T-helper 1 cell treated with Interleukin-12 subunit alpha and Interleukin-12 subunit beta and Interleukin-4 antibody, amounts not matched to agents 30 μg/mL and 1 μg/mL, for 36 hours (primary cell): Measurements from ENCODE around the gene SLC38A3.

Experiments used
- H3K27ac Mint-ChIP-seq: one replicate; pipeline ENCODE4 v1.8.0; 2021; ENCODE audit warnings: mild to moderate bottlenecking, mixed read lengths
- H3K27me3 Mint-ChIP-seq: one replicate; pipeline ENCODE4 v1.8.0; 2021; ENCODE audit warnings: low read depth, mixed read lengths
- H3K36me3 Mint-ChIP-seq: one replicate; pipeline ENCODE4 v1.8.0; 2021; ENCODE audit warnings: low read depth, mixed read lengths
- H3K4me1 Mint-ChIP-seq: one replicate; pipeline ENCODE4 v1.8.0; 2021; ENCODE audit warnings: low read depth, mixed read lengths
- H3K4me3 Mint-ChIP-seq: one replicate; pipeline ENCODE4 v1.8.0; 2021; ENCODE audit warnings: mild to moderate bottlenecking, moderate library complexity, mixed read lengths
- H3K9me3 Mint-ChIP-seq: one replicate; pipeline ENCODE4 v1.8.0; 2021; ENCODE audit warnings: mixed read lengths

The SLC38A3 gene

GRCh38 chr3:50204804-50205412 is at the start of gene SLC38A3:
SLC38A3 (plus strand) TSS chr3:50205271; CDS start chr3:50214200, 8,929 bp downstream.
- Mint-ChIP-seq H3K27ac (no peak within 1 kb of the TSS), H3K27me3 (peaks cover 46% of the 10 kb centered on the region), H3K36me3 (no peaks in the 10 kb centered on the region), H3K9me3 (no peaks in the 10 kb centered on the region), H3K4me1 (no peaks in the 10 kb centered on the region), H3K4me3 (no peak within 1 kb of the TSS)

GRCh38 chr3:50155491-50155878 is 49.6 kb upstream of the SLC38A3 start:
- H3K9me3 Mint-ChIP-seq = no peaks in the 10 kb centered on the region
- peaks cover 47% of the 10 kb centered on the region for H3K27me3 Mint-ChIP-seq
- peaks cover 8% of the 10 kb centered on the region for H3K4me1 Mint-ChIP-seq
- H3K27ac Mint-ChIP-seq = no peak overlapping the region
- peak overlapping the region; percentile 73 for H3K4me3 Mint-ChIP-seq
- H3K36me3 Mint-ChIP-seq = peaks cover 2% of the 10 kb centered on the region

GRCh38 chr3:50155891-50156290 is 49.2 kb upstream of the SLC38A3 start:
- H3K27ac Mint-ChIP-seq = peak overlapping the region; percentile 45
- H3K27me3 Mint-ChIP-seq = peaks cover 47% of the 10 kb centered on the region

GRCh38 chr3:50156549-50157493 is 48.2 kb upstream of the SLC38A3 start:
- H3K27ac Mint-ChIP-seq = no peak overlapping the region
- H3K27me3 Mint-ChIP-seq = peaks cover 47% of the 10 kb centered on the region
- peaks cover 8% of the 10 kb centered on the region for H3K4me1 Mint-ChIP-seq
- peak overlapping the region; percentile 17 for H3K4me3 Mint-ChIP-seq
- no peaks in the 10 kb centered on the region for H3K9me3 Mint-ChIP-seq
- H3K36me3 Mint-ChIP-seq = peaks cover 2% of the 10 kb centered on the region

More at GRCh38 chr3:50155891-50156290, 49.2 kb upstream of the SLC38A3 start:
- no peaks in the 10 kb centered on the region for H3K9me3 Mint-ChIP-seq
- H3K36me3 Mint-ChIP-seq = peaks cover 2% of the 10 kb centered on the region
- peaks cover 8% of the 10 kb centered on the region for H3K4me1 Mint-ChIP-seq
- H3K4me3 Mint-ChIP-seq = peak overlapping the region; percentile 73

- Mint-ChIP-seq H3K36me3 (peaks cover 2% of the 10 kb centered on the region), H3K9me3 (no peaks in the 10 kb centered on the region), H3K4me3 (no peak overlapping the region), H3K27me3 (peaks cover 41% of the 10 kb centered on the region), H3K4me1 (peaks cover 8% of the 10 kb centered on the region), H3K27ac (no peak overlapping the region)
Measured at GRCh38 chr3:50157827-50158529, 47.1 kb upstream of the SLC38A3 start.

- Mint-ChIP-seq H3K27me3 (peaks cover 34% of the 10 kb centered on the region), H3K4me3 (no peak overlapping the region), H3K4me1 (peaks cover 8% of the 10 kb centered on the region), H3K9me3 (no peaks in the 10 kb centered on the region), H3K27ac (no peak overlapping the region), H3K36me3 (peaks cover 2% of the 10 kb centered on the region)
Measured at GRCh38 chr3:50158530-50159146, 46.4 kb upstream of the SLC38A3 start.

- no peak overlapping the region for H3K4me3 Mint-ChIP-seq
- no peak overlapping the region for H3K27ac Mint-ChIP-seq
- peaks cover 3% of the 10 kb centered on the region for H3K4me1 Mint-ChIP-seq
Measured at GRCh38 chr3:50160561-50160983, 44.5 kb upstream of the SLC38A3 start.

GRCh38 chr3:50161320-50161719 is 43.8 kb upstream of the SLC38A3 start:
- Mint-ChIP-seq H3K27ac (no peak overlapping the region), H3K9me3 (no peaks in the 10 kb centered on the region), H3K4me3 (no peak overlapping the region), H3K36me3 (no peaks in the 10 kb centered on the region), H3K4me1 (no peaks in the 10 kb centered on the region), H3K27me3 (peaks cover 24% of the 10 kb centered on the region)

More at GRCh38 chr3:50160561-50160983, 44.5 kb upstream of the SLC38A3 start:
- Mint-ChIP-seq H3K36me3 (no peaks in the 10 kb centered on the region), H3K27me3 (peaks cover 31% of the 10 kb centered on the region), H3K9me3 (no peaks in the 10 kb centered on the region)

- Mint-ChIP-seq H3K9me3 (no peaks in the 10 kb centered on the region), H3K27me3 (peaks cover 17% of the 10 kb centered on the region), H3K4me3 (no peak overlapping the region), H3K27ac (no peak overlapping the region), H3K36me3 (no peaks in the 10 kb centered on the region), H3K4me1 (no peaks in the 10 kb centered on the region)
Measured at GRCh38 chr3:50162034-50162883, 42.8 kb upstream of the SLC38A3 start.

GRCh38 chr3:50163572-50164455 is 41.3 kb upstream of the SLC38A3 start:
- H3K27me3 Mint-ChIP-seq = peaks cover 5% of the 10 kb centered on the region
- no peaks in the 10 kb centered on the region for H3K9me3 Mint-ChIP-seq
- H3K4me1 Mint-ChIP-seq = no peaks in the 10 kb centered on the region
- H3K27ac Mint-ChIP-seq = no peak overlapping the region
- no peak overlapping the region for H3K4me3 Mint-ChIP-seq
- H3K36me3 Mint-ChIP-seq = no peaks in the 10 kb centered on the region

- H3K27ac Mint-ChIP-seq = no peak overlapping the region
- peaks cover 5% of the 10 kb centered on the region for H3K27me3 Mint-ChIP-seq
- no peaks in the 10 kb centered on the region for H3K4me1 Mint-ChIP-seq
Measured at GRCh38 chr3:50164481-50164880, 40.6 kb upstream of the SLC38A3 start.

GRCh38 chr3:50164984-50165909 is 39.8 kb upstream of the SLC38A3 start:
- peaks cover 5% of the 10 kb centered on the region for H3K27me3 Mint-ChIP-seq
- no peak overlapping the region for H3K27ac Mint-ChIP-seq

More at GRCh38 chr3:50164481-50164880, 40.6 kb upstream of the SLC38A3 start:
- Mint-ChIP-seq H3K4me3 (no peak overlapping the region), H3K9me3 (no peaks in the 10 kb centered on the region), H3K36me3 (no peaks in the 10 kb centered on the region)

More at GRCh38 chr3:50164984-50165909, 39.8 kb upstream of the SLC38A3 start:
- no peaks in the 10 kb centered on the region for H3K36me3 Mint-ChIP-seq
- H3K4me1 Mint-ChIP-seq = no peaks in the 10 kb centered on the region
- no peak overlapping the region for H3K4me3 Mint-ChIP-seq
- H3K9me3 Mint-ChIP-seq = no peaks in the 10 kb centered on the region
